Measurements from ENCODE around the gene KCNJ11.

DNA sequence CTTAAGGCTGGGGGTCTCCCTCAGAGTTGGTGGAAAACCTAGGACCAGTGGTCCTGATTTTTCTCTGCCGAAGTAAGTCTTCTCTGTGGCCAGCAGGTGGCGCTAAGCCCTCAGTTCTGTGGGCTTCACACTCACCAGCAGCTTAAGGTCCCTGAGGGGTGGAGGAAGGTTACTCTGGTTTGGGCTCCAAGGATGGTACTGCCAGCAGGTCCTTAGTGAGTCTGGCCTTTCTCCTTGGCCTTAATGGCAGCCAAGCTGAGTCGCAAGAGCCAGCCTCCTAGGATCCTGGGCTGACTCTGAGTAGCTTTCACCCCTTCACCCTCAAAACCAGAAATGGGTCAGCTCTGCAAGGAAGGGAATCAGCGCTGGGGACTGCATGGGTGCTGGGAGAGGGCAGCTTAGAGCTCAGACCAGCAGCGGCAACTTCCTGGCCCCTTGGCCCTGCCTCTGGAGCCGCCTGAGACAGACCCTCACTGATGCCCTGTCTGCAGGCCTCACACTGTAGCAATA, 4.4 kb downstream of the KCNJ11 start:
- no peak for TF ChIP-seq POLR2AphosphoS5 (IDR thresholded peaks at IDR 0.05)
- peak; percentile 64 to 92 (median 85) for TF ChIP-seq CTCF (IDR thresholded peaks at IDR 0.05 in 8 of 11, conservative IDR thresholded peaks at IDR 0.05 in 3 of 11)
